Nephron progenitor cell (in vitro differentiated cells): Measurements from ENCODE around the gene HOXC5.

ENCODE experiments used
- DNase-seq: peaks from one replicate; pipeline ENCODE4 v3.0.0; 2021
- H3K27ac Mint-ChIP-seq: 2 replicates; pipeline ENCODE4 v1.8.0; 2021; ENCODE audit warnings: mild to moderate bottlenecking, moderate library complexity, mixed read lengths
- H3K27me3 Mint-ChIP-seq: 2 replicates; pipeline ENCODE4 v1.8.0; 2021; ENCODE audit warnings: mild to moderate bottlenecking, low read depth, mixed read lengths; ENCODE audit not compliant: poor library complexity
- H3K36me3 Mint-ChIP-seq: 2 replicates; pipeline ENCODE4 v1.8.0; 2021; ENCODE audit warnings: low read depth, mixed read lengths
- H3K4me1 Mint-ChIP-seq: 2 replicates; pipeline ENCODE4 v1.8.0; 2021; ENCODE audit warnings: mixed read lengths
- H3K4me3 Mint-ChIP-seq: 2 replicates; pipeline ENCODE4 v1.8.0; 2021; ENCODE audit warnings: mild to moderate bottlenecking, moderate library complexity, mixed read lengths
- H3K9me3 Mint-ChIP-seq: 2 replicates; pipeline ENCODE4 v1.8.0; 2021; ENCODE audit warnings: mild to moderate bottlenecking, moderate library complexity, mixed read lengths
- CTCF ChIP-seq: fragments of 200-600 bp; sonication (generic); IDR thresholded peaks from 2 replicates; pipeline ENCODE4 v1.5.0; 2021; ENCODE audit warnings: antibody characterized with exemption

Gene HOXC5

GRCh38 chr12:54038284-54038870, 5.5 kb downstream of the HOXC5 start:
- Mint-ChIP-seq H3K36me3 (peaks cover 34% of the 10 kb centered on the region), H3K9me3 (no peaks in the 10 kb centered on the region), H3K27me3 (peaks cover 6% of the 10 kb centered on the region), H3K4me1 (peaks cover 91% of the 10 kb centered on the region), H3K4me3 (peak overlapping the region; percentile 95), H3K27ac (peak overlapping the region; percentile 99)
- TF ChIP-seq CTCF = no peak
- DNase-seq = peak; percentile 8

GRCh38 chr12:54038871-54039414, 6.1 kb downstream of the HOXC5 start:
- peak overlapping the region; percentile 99 for H3K27ac Mint-ChIP-seq
- H3K36me3 Mint-ChIP-seq = peaks cover 34% of the 10 kb centered on the region
- peaks cover 6% of the 10 kb centered on the region for H3K27me3 Mint-ChIP-seq
- DNase-seq = peak; percentile 25
- peak overlapping the region; percentile 95 for H3K4me3 Mint-ChIP-seq
- TF ChIP-seq CTCF = no peak
- H3K9me3 Mint-ChIP-seq = no peaks in the 10 kb centered on the region
- H3K4me1 Mint-ChIP-seq = peaks cover 93% of the 10 kb centered on the region

- Mint-ChIP-seq H3K27me3 (peaks cover 6% of the 10 kb centered on the region), H3K27ac (peak overlapping the region; percentile 99), H3K9me3 (no peaks in the 10 kb centered on the region), H3K4me3 (peak overlapping the region; percentile 95), H3K4me1 (peaks cover 99% of the 10 kb centered on the region), H3K36me3 (peaks cover 34% of the 10 kb centered on the region)
- TF ChIP-seq CTCF = no peak
- peak; percentile 56 for DNase-seq
Observed at GRCh38 chr12:54039417-54040147, 6.7 kb downstream of the HOXC5 start.

- Mint-ChIP-seq H3K27ac (peak overlapping the region; percentile 99), H3K4me3 (peak overlapping the region; percentile 95), H3K4me1 (peaks cover 100% of the 10 kb centered on the region)
Observed at GRCh38 chr12:54040148-54040494, 7.3 kb downstream of the HOXC5 start.

GRCh38 chr12:54040648-54041047, 7.8 kb downstream of the HOXC5 start:
- Mint-ChIP-seq H3K27me3 (peaks cover 6% of the 10 kb centered on the region), H3K4me3 (peak overlapping the region; percentile 95), H3K36me3 (peaks cover 36% of the 10 kb centered on the region), H3K4me1 (peaks cover 100% of the 10 kb centered on the region), H3K27ac (peak overlapping the region; percentile 99), H3K9me3 (no peaks in the 10 kb centered on the region)
- no peak for TF ChIP-seq CTCF
- DNase-seq = no peak

More at GRCh38 chr12:54040148-54040494, 7.3 kb downstream of the HOXC5 start:
- no peaks in the 10 kb centered on the region for H3K9me3 Mint-ChIP-seq
- TF ChIP-seq CTCF = no peak
- DNase-seq = peak; percentile 76
- H3K36me3 Mint-ChIP-seq = peaks cover 31% of the 10 kb centered on the region
- H3K27me3 Mint-ChIP-seq = peaks cover 6% of the 10 kb centered on the region
